HG02973 (cell line): ENCODE data around the gene EDEM3.
"Not testable (repeated sequence)": the region's sequence is repeated elsewhere in the genome, so short reads cannot be mapped to it uniquely, and the experiment has no call there.

Source experiments
- ATAC-seq: cut with Tn5 transposase; IDR thresholded peaks from one replicate; pipeline ENCODE4 v1.9.1; 2021; ENCODE audit warnings: moderate library complexity; ENCODE audit not compliant: unreplicated experiment

EDEM3 gene

DNA sequence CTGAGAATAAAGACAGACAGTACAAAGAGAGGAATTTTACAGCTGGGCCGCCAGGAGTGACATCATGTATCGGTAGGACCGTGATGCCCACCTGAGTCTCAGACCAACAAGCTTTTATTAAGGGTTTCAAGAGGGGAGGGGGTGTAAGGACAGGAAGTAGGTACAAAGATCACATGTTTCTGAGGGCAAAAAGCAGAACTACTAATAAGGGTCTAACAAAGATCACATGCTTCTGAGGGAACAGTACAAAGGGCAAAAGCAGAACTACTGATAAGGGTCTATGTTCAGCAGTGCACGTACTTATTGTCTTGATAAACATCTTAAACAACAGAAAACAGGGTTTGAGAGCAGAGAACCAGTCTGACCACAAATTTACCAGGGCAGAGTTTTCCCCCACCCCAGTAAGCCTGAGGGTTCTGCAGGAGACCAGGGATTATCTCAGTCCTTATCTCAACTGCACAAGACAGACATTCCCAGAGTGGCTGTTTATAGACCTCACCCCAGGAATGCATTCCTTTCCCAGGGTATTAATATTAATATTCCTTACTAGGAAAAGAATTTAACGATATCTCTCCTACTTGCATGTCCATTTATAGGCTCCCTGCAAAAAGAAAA is 73.9 kb downstream of the EDEM3 start:
- ATAC-seq, result not testable (repeated sequence)

DNA sequence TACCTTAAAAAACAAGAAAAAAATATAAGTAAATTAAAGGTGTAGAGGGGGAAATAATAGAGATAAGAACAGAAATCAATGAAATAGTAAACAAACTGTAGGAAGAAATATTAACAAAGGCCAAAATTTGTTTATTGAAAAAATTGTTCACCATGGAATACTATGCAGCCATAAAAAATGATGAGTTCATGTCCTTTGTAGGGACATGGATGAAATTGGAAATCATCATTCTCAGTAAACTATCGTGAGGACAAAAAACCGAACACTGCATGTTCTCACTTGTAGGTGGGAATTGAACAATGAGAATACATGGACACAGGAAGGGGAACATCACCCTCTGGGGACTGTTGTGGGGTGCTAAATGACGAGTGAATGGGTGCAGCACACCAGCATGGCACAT is 75.2 kb downstream of the EDEM3 start:
- not testable (repeated sequence) for ATAC-seq

DNA sequence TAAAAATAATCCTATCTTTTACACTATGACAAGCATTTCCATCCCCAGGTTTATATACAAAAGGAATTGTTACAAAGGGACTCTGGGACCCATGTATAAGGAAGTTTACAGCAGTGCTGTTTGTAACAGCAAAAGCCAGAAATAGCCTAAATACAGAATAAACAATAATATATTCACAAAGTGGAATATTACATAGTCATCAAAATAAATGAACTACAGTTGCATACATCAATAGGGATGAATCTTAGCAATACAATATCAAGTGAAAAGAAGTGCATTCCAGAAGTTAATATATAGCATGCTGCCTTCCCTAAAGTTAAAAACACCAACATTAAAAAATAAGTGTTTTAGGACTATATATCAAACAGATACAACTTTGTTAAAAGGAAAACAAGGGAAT is 77.3 kb downstream of the EDEM3 start:
- ATAC-seq, result no peak

GRCh38 chr1:184673305-184673704 is 81.4 kb downstream of the EDEM3 start:
- ATAC-seq, result no peak

DNA sequence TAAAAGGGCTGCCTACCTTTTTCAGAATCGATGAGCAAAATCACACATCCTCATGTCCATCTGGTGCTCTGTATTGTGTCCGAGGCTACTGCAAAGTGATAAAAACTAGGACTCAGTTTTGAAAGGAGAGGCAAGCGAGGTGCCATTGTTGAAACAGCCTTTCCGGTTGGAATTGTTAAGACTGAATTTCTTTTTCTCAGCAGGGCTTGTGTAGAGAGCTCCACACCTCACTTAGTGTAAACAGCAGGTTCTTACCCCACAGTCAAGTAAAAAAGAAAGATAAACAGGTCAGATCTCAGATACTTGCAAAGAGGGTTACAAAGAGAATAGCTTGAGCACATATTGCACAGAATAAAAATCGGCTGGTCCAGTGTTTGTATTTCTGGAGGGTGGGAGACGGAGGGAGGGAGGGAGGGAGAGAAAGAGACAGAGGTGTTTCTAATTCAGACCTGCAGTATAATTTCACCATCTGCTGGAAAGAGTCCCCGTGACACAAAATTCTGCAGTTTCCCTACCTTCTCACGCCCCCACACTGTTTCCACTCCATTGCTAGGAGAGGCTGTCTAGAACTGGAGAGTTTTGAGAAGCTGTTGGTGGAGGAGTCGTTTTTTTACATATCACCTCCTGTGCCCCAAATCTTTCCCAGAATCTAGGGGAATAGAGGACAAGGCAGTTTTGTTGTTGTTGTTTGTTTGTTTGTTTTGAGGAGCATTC is 82.5 kb downstream of the EDEM3 start:
- no peak for ATAC-seq

GRCh38 chr1:184669391-184669790 is 85.3 kb downstream of the EDEM3 start:
- ATAC-seq, result no peak

- no peak for ATAC-seq
These were observed 89.3 kb downstream of the EDEM3 start for GRCh38 chr1:184665360-184665759.

- ATAC-seq, result no peak
These were observed 90.0 kb downstream of the EDEM3 start for GRCh38 chr1:184664661-184665060.

- peak; percentile 48 for ATAC-seq
These were observed 90.5 kb downstream of the EDEM3 start for GRCh38 chr1:184664042-184664660.

DNA sequence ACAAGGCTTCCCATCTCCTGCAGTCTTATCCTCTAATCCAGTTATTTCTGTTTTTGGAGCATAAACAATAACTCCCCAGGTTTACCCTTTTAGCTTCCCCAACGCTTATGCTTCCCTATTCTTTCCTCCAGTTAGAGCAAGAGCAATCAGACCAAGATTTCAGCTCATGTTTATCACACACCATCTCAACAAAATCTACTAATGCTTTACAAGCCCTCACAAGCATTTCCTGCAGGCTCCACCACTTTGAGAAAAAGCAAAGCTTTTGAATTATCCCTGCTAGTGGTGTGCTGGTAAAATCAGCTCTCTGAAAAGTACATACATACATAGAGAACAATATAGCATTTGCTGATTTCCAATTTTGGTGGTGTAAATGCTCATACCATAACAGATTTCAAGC is 92.9 kb downstream of the EDEM3 start:
- ATAC-seq, result no peak

DNA sequence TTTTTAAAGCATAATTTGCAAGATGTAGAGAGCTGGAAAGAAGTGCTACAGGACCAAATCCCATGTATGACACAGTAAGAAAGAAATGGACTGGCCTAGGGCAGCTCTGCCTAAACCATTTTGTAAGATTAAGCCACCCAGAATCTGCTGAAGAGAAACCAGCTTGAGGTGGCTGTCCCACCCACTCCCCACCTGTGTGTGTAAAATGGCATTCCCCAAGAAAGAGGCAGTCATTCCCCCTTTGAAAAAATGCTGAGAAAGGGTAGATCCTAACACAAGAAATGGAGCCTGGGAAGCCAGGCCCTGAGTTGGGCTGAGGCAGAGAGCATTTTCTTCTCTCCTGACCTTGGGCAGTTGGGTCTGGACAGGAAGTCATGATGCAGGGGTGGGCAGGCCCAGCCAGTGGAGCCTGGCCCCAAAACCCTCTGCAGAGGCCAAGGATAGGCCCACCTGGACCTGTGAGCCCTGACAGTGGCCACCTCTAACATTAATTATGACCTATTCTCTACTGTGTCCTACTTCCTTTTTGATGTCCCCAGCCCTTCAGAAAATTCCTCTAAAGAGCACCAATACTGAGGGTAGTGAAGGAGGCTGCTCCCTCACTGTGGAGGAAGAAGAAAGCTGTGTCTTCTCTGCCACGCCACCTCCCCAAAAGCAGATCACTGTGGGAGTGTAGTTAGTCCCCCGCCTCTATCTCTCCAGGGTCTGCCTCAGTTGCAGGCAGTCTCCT is 94.0 kb downstream of the EDEM3 start:
- ATAC-seq, result no peak

DNA sequence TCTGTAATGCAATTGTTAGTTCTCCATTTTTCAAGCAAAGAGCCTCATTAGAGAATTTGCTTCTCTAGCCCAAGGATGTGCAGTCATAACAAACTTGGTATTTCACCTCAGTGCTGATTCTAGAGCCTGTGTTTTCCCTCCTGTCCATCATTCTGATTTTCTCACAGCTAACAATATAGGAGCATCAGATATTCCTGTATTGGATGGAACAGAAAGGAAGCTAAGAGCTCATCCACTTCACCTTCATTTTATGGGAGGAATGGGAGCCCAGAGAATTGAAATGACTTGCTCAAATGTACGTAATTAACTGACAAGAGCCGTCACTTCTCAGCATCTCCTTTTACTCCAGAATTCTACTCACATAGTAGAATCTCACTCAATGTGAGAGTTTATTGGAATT is 96.6 kb downstream of the EDEM3 start:
- no peak for ATAC-seq

GRCh38 chr1:184656221-184656620 is 98.4 kb downstream of the EDEM3 start:
- ATAC-seq, result no peak

- ATAC-seq, result no peak
These were observed 99.5 kb downstream of the EDEM3 start for GRCh38 chr1:184655185-184655584.

DNA sequence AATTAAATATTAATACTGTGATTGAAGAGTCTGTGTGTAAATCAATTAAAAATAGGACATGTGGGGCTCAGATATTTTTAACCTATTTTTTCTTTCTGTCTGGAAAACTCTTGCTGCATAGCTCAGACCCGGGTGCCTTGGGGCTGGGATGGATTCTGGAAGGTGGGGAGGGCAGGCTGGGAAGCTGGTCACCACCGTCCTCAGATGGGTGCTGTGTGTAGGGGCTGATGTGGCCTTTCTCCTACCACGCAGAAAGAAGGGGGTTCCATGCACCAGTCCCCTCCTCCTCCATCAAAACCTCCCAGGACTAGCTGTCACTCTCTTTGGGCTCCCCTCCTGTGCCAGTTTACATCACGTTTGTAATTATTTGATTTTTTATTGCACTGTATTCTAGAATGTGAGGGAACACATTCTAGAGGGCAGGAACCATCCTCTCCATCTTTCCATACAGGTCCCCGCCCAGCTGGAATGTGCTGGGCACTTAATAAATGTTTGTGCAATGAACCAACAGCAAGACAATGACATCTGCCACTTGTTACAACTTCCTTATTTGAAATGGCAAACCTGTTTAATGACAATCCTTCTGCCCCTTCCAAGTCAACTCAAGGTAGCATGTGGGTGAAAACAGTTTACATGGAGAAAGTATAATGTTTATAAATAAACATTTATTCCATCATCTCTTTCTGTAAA is 104.3 kb downstream of the EDEM3 start:
- ATAC-seq, result no peak

- ATAC-seq, result peak; percentile 78
These were observed 105.2 kb downstream of the EDEM3 start for GRCh38 chr1:184649451-184649888.

- ATAC-seq, result no peak
These were observed 105.8 kb downstream of the EDEM3 start for GRCh38 chr1:184648856-184649201.

GRCh38 chr1:184648160-184648855 is 106.3 kb downstream of the EDEM3 start:
- ATAC-seq, result no peak

DNA sequence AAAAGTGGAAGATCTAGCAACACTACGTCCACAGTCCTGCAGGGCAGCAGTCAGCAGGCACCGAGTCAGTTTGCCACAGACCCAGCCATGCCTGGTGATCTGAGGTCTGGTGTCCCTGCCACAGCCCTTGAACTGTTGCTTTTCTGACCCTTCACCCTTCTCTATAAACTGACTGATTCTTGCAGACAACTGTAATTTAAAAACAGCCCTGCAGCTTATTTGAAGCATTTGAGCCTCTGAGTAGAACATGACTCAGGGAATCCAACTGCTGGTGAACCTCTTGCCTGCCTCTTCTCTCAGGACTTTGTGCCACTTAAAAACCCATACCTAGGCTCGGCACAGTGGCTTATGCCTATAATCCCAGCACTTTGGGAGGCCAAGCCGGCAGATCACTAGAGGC is 107.2 kb downstream of the EDEM3 start:
- ATAC-seq, result no peak

- no peak for ATAC-seq
These were observed 107.8 kb downstream of the EDEM3 start for GRCh38 chr1:184646824-184647223.
